ENCODE data around the gene CELSR1.
A peak's percentile ranks its signal among the peaks of the same experiment; 100 is the strongest.

Gene CELSR1

DNA sequence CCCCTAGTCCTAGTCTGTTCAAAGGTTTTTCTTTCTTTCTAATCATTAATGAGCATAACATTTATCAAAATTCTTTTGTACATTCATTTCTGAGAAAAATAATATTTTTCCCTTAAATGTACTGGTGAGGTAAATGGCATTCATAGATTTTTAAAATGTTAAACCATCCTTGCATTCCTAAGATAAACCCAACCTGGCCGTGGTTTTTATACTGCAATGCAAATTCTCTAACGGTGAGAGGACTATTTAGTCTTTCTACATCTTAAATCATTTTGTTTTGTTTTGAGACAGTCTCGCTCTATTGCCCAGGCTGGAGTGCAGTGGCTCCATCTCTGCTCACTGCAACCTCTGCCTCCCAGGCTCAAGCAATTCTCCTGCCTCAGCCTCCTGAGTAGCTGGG, 161.3 kb downstream of the CELSR1 start:
- no peak for DNase-seq (ENCODE audit: low read depth in 2 of 2)

DNA sequence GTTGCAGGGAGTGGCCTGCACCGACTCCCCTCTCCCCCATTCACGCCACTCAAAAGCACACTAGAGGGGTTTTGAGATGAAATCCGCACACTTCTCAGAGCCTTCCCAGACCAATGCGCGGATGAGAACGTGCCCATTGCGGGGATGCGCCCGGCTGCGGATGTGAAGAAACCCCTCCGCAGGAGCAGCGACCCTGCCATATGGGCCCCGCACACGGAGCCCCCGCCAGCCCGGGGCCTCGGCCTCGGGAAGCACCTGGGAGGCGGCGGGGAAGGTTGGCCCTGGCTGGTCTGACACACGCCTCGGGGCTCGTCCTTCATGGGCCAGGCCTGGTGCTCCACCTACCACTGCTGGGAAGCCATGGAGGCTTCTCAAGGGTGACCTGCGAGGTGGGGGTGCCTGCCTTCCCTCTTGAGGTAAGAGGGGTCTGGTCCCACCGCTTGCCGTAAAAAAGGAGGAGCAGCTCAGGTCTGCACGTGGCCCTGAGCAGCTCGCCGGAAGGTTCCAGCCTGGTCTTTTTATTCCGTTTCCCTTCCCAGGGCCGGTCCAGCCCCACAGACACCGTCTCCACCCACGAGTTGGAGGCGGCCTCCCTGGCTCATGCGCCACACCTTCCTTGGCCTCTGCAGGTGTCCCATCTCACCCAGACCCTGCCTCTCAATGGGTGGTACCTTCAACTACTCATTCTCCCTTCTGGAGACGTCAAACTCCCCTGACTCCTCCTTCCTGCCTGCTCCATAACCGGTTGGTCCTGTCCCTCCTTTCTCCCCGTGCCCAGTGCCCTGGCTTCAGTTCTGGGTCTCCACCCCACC, 162.6 kb downstream of the CELSR1 start:
- no peak for DNase-seq (ENCODE audit: low read depth in 2 of 2)

DNA sequence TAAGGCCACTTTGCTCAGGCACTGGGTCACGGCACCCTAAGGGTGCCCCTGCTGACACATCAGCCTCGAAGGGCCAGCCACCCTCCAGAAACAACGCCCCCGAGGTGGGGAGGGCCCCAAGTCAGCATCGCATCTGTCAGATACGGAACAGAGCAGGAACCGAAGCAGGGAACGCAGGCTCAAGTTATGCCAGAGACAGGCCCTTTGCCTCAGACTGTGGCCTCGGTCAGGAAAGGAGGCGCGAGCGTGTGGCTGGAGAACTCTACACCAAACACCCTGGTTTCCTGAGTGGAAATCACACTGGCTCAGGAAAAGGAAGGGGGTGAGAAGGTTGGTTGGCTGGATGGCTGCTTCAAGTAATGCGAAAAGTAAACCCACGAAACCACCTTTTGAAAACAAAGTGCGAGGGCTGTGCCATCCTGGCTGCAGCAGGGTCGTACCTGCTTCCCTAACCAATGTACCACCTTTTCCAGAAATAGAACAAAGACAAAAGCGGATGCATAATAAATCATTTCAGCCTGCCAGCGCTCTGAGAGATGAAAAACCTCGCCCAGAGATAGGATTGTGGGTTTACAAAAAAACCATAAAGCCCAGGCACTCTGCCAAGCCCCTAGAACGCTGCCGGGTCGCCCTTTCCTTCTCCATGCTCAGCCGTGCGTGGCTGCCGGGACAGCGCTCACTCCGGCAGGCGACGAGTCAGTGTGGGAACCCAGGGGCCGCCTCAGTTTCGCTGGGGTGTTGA, 163.3 kb downstream of the CELSR1 start:
- no peak for DNase-seq (ENCODE audit: low read depth in 2 of 2)

DNA sequence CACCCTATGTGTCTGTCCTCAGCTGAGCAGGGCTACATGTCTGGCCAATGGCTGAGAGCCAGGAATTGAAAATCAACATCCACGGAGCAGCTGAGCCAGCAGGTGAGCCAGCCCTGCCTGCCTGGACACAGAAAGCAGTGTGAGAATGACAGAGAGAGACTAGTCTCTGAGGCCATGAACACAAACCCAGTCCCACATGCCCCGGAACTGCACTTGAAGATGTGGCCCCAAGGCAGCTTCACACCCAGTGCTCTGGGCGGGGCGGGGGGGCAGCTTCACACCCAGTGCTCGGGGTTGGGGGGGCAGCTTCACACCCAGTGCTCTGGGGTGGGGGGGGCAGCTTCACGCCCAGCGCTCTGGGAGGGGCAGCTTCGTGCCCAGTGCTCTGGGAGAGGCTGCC, 164.3 kb downstream of the CELSR1 start:
- DNase-seq (ENCODE audit: low read depth in 2 of 2), result no peak

DNA sequence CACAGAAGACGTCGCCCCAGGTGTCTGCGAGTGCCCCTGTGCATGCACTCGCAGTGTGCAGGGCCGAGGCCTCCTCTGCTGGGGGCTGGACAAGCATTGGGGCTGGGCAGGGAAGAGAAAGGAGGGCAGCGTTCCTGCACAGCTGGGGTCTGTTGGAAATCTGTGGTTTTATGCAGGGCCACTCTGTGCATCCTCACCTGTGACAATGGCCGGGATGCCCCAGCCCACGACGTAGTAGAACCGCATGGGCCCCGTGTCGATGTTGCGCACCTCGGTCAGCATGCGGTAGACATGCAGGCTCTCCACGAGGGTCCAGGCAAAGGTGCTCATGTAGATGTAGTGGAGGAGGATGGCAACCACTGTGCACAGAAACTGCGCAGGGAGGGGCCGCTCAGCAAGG, 164.7 kb downstream of the CELSR1 start:
- no peak for DNase-seq (ENCODE audit: low read depth in 2 of 2)

DNA sequence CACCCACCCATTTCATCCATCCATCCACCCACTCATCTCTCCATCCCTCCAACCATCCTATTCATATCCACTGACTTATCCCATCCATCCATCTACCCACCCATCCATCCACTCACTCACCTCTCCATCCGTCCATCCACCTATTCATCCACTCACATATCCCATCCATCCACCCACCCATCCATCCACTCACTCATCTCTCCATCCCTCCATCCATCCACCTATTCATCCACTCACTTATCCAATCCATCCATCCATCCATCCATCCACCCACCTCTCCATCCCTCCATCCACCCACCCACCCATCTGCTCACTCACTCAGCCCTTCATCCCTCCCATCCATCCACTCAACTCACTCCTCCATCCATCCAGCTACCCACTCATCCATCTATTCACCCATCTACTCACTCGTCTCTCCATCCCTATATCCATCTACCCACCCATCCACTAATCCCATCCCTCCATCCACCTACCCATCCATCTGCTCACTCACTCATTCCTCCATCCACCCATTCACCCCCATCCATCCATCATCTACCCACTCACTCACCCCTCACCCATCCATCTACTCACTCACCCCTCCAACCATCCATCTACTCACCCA, 165.7 kb downstream of the CELSR1 start:
- DNase-seq (ENCODE audit: low read depth in 2 of 2), result no peak

DNA sequence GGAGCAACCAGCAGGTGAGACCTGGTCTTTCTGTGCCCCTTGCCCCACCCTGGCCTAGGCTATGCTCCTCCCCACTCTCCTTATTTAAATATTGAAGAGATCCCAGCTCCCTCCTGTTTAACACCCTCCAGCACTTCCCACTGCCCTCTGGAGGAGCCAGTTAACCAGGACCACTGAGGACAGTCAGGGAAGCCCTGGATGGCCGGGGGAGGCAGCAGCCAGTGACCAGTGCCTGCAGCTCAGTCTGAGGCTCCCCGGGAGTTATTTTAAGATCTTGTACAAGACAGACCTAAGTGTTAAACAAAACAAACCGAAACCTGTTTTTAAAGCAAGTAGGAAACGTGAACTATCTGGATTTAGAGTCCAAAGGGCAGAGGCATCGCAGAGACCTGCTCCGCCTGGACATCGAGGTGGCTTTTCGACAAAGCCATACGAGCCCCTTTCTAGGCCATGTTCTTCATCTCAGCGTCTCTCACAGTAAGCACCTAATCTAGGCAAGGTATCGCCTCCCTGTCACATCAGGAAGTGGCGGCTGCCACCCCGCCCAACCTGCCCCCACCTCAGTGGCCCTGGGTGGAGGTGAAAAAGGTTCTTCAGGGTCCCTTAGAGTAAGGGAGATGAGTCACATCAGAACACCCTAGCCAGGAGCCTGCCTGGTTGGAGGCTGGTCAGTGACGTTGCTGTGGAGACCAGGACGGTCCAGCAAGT, 166.7 kb downstream of the CELSR1 start:
- no peak for DNase-seq (ENCODE audit: low read depth in 2 of 2)

DNA sequence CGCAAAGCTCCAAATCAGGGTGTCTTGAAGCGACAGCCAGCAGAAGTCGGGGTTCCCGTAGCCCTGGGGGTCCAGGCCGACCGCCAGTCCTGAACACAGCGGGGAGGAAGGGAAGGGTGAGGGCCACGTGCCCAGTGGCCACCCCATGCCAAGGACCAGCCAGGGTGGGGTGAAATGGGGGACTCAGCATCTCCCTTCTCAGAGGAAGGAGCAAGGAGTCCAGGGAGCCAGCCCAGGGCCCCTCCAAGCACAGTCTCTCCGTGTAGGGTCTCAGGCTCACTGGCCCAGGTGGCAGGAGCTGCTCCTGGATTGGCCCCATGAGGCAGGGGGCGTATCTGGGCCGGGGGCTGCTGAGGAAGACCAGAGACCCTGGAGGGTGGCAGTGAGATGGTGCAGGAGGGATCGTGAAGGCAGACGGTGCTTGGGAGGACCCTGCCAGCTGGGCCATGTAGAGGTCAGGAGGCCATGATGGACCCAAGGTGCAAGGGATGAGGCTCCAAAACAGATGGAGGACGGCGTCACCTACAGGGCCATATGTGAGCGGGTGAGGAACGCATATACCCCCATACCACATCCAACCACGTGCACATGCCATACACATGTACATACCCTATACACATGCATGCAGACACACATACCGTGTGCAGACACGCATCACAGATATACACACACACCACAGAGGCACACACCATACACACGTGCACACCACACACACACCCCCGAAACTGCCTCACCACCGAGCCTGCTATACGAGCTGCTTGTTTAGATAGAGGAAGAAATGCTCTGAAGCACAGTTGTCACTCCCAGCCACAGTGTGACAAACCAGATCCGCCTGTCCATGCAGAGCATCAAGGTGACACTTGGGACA, 167.5 kb downstream of the CELSR1 start:
- no peak for DNase-seq (ENCODE audit: low read depth in 2 of 2)

DNA sequence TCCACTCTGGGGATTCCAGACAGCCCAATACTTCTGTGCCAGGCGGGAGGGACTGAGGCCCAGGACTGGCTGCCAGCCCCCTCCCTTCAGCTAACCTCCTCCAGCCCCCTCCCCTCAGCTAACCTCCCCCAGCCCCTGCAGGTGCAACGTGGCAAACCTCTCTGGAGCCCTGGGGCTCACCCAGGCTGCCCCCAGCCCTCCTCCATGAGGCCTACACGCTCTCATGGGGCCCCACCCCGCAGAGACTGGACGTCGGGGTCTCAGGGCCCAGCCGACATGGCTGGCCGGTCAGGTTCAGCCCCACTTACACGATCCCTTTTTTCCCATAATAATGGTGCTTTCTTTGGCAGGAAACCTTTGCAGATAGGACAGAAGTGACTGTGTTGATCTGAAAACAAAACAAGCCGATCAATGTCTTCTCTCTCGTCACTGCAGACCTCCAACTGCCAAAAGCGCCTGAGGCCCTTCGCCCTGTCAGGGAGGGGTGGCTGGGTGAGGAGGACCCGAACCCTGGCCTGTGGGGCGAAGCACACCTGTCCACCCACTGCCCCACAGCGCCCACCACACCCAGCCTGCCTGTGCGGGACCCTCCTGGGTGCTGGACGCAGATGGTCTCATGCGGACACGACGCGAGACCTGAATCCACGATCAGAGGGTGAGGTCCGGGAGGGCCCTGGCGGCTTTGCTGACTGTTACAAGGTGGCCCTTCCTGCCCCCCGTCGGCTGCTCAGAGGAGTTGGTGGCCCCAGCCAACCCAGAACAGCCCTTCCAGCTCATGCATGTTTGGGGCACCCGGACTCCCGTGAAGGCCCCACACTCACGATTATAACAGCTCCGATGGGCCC, 168.3 kb downstream of the CELSR1 start:
- DNase-seq (ENCODE audit: low read depth in 2 of 2), result no peak

DNA sequence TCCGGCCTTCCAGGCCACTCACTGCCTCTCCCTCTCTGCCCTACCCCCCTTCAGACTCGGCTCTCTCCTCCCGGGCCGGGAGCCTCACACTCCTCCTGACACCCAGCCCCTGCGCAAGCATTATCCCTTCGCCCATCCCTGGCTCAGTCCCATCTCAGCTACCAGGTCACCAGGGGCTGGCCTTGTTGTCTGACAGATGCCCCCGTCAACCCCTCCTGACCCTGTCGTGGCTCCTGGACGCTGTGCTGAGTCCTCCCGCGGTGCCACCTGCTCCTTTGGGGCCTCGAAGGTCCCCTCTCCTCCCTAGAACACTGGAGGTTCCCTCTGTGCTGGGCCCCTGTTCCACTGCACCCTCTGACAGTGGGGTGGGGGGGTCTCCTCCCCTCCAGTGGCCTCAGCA, 169.0 kb downstream of the CELSR1 start:
- no peak for DNase-seq (ENCODE audit: low read depth in 2 of 2)

DNA sequence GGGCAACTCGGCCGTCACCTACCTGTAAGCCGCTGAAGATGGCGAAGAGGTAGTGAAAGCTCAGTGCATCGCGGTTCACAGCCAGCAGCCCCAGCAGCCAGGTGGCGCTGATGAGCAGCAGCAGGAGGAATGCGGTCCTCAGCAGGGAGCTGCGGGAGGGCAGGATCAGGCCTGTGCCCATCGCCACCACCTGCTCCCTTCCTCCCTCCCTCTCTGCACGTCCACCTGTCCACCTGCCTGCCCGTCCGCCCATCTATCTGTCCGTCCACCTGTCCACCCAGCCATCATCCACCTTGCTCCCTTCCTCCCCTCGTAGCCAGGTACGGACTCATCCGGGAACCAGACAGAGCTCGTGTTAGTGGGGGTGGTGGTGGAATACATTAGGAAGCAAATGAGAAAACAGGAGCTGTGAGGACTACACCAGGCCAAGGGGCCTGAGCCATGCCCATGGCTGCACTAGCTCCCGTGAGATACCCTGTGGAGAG, 169.7 kb downstream of the CELSR1 start:
- DNase-seq (ENCODE audit: low read depth in 2 of 2), result peak; percentile 5 to 7

DNA sequence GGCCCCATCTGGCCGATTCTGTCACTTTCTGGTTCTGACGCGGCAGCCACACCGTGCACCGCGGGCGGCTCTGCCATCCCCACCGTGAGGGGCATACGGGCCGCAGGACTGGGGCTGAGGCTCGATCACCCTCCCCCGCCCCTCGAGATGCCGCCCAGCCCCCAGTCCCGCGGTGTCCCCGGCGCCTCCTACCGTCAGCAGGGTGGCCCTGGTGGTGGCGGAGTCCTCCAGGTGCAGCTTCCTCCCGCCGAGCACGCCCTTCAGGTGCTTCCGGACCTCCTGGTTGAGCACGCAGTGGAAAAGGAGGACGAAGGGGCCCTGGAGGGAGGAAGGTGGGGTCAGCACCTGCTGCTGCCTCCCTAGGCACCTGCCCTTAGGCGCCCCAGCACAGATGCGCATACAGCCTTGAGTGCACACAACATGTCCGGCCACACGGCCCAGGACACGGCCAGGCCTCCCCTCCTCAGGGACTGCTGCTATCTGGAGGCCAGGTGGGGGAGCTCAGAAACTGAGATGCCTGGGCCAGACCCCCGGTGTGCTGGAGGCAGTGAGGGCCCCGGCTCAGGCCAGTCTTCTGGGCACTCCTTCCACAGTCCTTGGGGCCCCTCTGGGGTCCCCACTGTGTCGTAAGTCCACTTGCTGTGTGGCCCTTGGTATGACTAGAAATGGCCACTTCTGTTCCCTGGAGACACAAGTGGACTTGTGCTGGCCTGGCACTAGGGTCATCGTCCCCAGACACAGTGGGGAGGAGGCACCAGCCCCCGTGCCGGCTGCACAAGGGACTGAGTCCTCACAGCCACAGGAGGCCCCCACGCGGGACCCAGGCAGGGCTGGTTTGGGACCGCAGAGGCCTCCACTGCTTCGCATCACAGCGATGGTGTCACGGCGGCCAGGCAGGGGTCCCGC, 170.4 kb downstream of the CELSR1 start:
- DNase-seq (ENCODE audit: low read depth in 2 of 2), result no peak

DNA sequence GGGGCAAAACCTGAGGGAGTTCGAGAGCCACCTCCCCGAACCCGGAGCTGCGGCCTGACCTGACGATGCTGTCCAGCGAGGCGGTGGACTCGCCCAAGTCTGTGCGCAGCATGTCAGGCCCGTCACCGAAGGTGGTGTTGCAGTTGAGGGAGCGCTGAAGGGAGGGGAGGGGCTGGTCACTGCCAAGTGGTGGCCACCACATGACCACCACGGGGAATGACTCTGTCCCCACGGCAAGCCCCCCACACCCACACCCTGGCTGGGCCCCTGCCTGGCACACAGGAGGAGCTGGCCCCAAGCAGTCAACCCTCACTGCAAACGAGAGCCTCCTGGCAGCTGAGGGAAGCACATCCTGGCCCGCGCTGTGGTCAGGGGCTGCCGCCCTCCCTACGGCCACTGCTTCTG, 171.1 kb downstream of the CELSR1 start:
- DNase-seq (ENCODE audit: low read depth in 2 of 2), result no peak

DNA sequence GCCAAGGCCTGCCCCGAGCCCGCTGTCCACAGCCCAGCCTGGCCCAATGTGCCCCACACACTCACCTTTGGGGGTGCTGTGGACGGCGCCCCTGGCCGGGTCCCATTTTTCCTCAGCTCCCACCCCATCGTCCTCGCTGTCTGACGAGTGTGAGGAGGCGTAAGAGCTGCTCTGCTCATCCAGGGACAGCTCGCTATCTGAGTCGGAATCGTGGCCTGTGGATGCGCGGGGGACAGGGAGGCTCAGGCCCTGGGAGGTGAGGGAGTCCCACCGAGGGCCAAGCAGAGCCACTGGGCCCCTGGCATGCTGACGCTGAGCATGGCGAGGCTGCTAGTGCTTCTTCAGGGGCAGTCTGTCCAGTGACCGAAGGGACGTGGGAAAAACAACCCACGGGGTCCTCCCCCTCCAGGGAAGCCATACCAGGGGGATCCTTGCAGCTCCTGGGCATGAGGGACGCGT, 172.2 kb downstream of the CELSR1 start:
- no peak for DNase-seq (ENCODE audit: low read depth in 2 of 2)

DNA sequence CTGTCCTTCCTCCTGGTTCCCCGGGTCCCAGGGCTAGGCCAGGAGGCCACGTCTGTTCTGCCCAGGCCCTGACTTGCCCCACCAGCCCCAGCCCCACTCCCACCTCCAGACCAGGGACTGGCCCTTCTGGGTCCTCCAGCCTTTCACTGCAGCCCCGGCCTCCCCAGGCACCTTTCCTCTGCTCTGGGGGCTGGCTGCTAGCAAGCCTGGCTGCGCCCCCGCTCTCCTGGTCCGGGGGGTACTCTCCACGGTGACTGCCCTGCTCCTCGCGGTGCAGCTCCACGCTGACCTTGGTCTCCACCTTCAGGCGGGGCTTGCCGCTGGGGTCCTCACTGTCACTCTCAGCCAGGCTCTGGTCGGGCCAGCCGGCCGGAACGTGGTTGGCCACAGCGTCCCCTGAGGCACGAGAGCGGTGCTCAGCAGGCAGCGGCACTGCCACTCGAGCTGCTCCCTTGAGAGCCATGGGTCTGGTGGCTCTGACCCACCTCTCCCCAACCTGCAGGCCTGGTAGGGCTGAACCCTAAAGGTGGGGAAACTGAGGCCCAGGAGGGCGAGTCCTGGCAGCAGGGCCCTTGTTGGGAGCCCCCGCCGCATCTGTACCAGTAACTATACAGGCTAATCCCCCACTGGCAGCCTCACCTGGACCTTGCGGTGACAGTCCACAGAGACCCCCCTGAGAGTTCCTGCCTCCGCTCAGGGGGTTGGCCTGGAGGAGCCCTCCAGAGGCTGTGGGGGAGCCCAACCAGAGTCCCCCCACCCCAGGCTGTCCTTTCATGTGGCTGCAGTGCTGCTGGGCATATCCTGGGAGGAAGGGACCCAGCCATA, 172.9 kb downstream of the CELSR1 start:
- no peak for DNase-seq (ENCODE audit: low read depth in 2 of 2)

DNA sequence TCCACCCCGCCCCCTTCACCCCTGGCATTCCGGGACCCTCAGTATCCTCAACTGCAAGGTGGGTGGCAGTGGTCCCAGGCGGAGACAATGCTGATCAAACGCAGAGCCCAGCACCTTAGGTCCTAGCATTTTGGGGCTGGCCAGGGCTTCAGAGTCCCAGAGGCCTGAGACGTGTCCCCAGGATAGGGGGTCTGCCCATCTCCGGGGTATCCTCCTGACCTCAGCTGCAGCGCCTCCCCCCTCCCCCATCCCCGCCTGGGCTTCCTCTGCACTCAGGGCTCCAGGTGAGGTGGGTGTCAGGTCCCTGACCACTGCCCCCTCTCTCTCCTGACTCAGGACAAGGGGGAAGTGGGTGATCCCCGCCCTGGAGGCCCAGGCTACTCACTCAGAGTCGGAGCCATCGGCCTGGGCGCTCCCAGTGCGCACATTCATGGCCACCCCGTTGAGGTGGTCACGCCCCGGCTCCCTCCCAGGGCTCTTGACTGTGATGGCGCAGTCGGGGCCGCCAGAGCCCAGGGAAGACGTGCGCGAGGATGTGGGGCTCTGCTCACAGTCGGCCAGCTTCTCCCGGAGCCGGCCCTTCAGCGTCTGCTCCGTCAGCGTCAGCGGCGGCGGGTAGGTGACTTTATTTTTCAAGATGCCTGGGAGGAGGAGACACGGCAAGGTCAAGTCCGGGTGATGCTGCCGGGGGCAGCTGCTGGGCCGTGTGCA, 173.7 kb downstream of the CELSR1 start:
- no peak for DNase-seq (ENCODE audit: low read depth in 2 of 2)

DNA sequence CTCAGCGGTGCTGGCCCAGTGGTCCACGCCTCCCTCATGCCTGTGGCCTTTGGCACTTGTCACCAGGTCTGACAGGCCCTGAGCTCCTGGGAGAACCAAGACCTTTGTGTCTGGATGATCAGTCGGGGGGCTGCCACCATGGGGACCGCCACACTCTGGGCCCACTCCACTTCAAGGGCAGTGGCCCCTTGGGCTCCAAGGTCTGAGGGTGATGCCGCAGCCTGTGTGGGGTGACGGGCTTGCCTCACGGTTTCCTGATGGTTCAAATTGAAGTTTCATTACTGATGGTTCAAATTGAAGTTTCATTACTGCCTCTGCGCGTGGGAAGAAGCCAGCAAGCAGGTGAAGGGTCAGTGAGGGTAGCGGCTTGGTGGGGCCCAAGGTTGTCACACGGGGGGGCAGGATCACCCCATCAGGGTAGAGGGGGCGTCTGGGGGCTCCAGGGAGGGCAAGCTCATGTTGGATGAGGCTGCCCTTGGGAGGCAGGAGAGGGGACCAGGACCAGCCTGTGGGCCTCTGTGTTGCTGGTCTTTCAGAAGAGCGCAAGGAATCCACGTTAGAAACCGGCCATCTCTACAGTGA, 174.4 kb downstream of the CELSR1 start:
- no peak for DNase-seq (ENCODE audit: low read depth in 2 of 2)
